HCT116 (cell line): ENCODE results near the gene CFD. TPM values are rescaled to one million over a fixed set of nuclear protein-coding genes. Genes with fewer than 3 reads are reported as not detected.

ENCODE experiments used
- ATAC-seq: fragments of 200-7000 bp; cut with Tn5 transposase; 2 replicates; pipeline ENCODE4 v1.9.1; 2020; ENCODE audit warnings: mild to moderate bottlenecking, moderate library complexity
- BruUV-seq: library from RNA; stranded (reverse); fragments of 400-500 nt; replicated peaks from 2 replicates; lab custom pipeline; 2021; lab: Mats Ljungman, UMichigan
- CTCF ChIA-PET: fragments of 300-600 bp; sonication (Branson Sonifier 250); formaldehyde crosslinking; loops from one replicate; lab custom pipeline; 2021; ENCODE audit warnings: antibody characterized with exemption; lab: Charles Lee
- POLR2A ChIA-PET: fragments of 300-600, 350-600 bp; sonication (Branson Sonifier 250); formaldehyde crosslinking; loops from one replicate; lab custom pipeline; 2021; ENCODE audit warnings: antibody characterized with exemption; lab: Charles Lee
- RAD21 ChIA-PET, 2 experiments: fragments of 300-600 bp; sonication (Branson Sonifier 250); formaldehyde crosslinking; loops; one replicate each; lab custom pipeline; 2023; ENCODE audit warnings: low total read pairs in 2 of 2; ENCODE audit not compliant: uncharacterized antibody in 2 of 2, unreplicated experiment in 2 of 2, low non-redundant PET in 1 of 2; lab: Charles Lee
- DNase-seq: peaks from one replicate; pipeline ENCODE4 v3.0.0-alpha.2; 2010; ENCODE audit warnings: low read depth, low spot score
- H2AFZ ChIP-seq: fragments of 200-600 bp; shearing (Covaris generic), sonication (generic); 2 replicates; pipeline ENCODE4 v1.6.1; 2017; ENCODE audit warnings: low read depth, mixed run types, mixed read lengths, antibody characterized with exemption, low read length; ENCODE audit not compliant: poor library complexity, severe bottlenecking
- H3K27ac ChIP-seq: 2 replicates; pipeline ENCODE4 v1.5.1; 2012; ENCODE audit warnings: low read depth, low read length
- H3K27me3 ChIP-seq: fragments of 200-600 bp; sonication (generic); 2 replicates; pipeline ENCODE4 v1.6.1; 2016; ENCODE audit warnings: mixed run types, low read length, mixed read lengths; ENCODE audit not compliant: insufficient read depth
- H3K36me3 ChIP-seq, 2 experiments: fragments of 200-500 bp in 1 of 2; fragments of 200-600 bp in 1 of 2; sonication (Bioruptor generic) in 1 of 2; sonication (generic) in 1 of 2; 2 replicates each; pipeline versions ENCODE4 v1.5.1 to v1.6.1; 2014 to 2016; ENCODE audit warnings: low read length in 2 of 2, inconsistent platforms in 1 of 2, mixed read lengths in 1 of 2, mixed run types in 1 of 2; ENCODE audit not compliant: insufficient read depth in 2 of 2, control insufficient read depth in 1 of 2
- H3K4me1 ChIP-seq, 2 experiments: fragments of 200-600 bp in 1 of 2; sonication (generic) in 1 of 2; 2 replicates each; pipeline versions ENCODE4 v1.5.1 to v1.6.1; 2012 to 2017; ENCODE audit warnings: low read length in 2 of 2, inconsistent platforms in 1 of 2, mild to moderate bottlenecking in 1 of 2, mixed read lengths in 1 of 2, mixed run types in 1 of 2, moderate library complexity in 1 of 2; ENCODE audit not compliant: insufficient read depth in 2 of 2, control insufficient read depth in 1 of 2
- H3K4me2 ChIP-seq: fragments of 200-600 bp; sonication (generic); 2 replicates; pipeline ENCODE4 v1.6.1; 2017; ENCODE audit warnings: mixed run types, low read length, mixed read lengths
- H3K4me3 ChIP-seq, 2 experiments: fragments of 200-600 bp in 1 of 2; sonication (generic) in 1 of 2; replicated peaks in 1 of 2; 2 replicates each; pipeline ENCODE4 v1.5.1; 2011 to 2016; ENCODE audit warnings: low read length in 2 of 2, control low read depth in 1 of 2, low read depth in 1 of 2, mild to moderate bottlenecking in 1 of 2, mixed read lengths in 1 of 2, mixed run types in 1 of 2
- H3K79me2 ChIP-seq: fragments of 200-600 bp; sonication (generic); 2 replicates; pipeline ENCODE4 v1.6.1; 2017; ENCODE audit warnings: mild to moderate bottlenecking, mixed run types, low read length, moderate library complexity, mixed read lengths; ENCODE audit not compliant: insufficient read depth
- H3K9ac ChIP-seq: fragments of 200-600 bp; sonication (generic); 2 replicates; pipeline ENCODE4 v1.6.1; 2016; ENCODE audit warnings: low read length, mixed read lengths
- H3K9me2 ChIP-seq: fragments of 200-600 bp; sonication (generic), shearing (Covaris generic); 2 replicates; pipeline ENCODE4 v1.6.1; 2017; ENCODE audit warnings: mixed run types, mild to moderate bottlenecking, moderate library complexity; ENCODE audit not compliant: insufficient read depth
- H3K9me3 ChIP-seq, 2 experiments: fragments of 200-500 bp in 1 of 2; fragments of 200-600 bp in 1 of 2; sonication (Bioruptor generic) in 1 of 2; sonication (generic) in 1 of 2; 2 replicates each; pipeline ENCODE4 v1.6.1; 2014 to 2017; ENCODE audit warnings: low read length in 2 of 2, mixed read lengths in 2 of 2, inconsistent platforms in 1 of 2, low read depth in 1 of 2, mild to moderate bottlenecking in 1 of 2, mixed run types in 1 of 2, moderate library complexity in 1 of 2; ENCODE audit not compliant: control insufficient read depth in 1 of 2, insufficient read depth in 1 of 2
- H4K20me1 ChIP-seq: fragments of 200-600 bp; sonication (generic), shearing (Covaris generic); 2 replicates; pipeline ENCODE4 v1.6.1; 2017; ENCODE audit warnings: mixed run types, mild to moderate bottlenecking, moderate library complexity; ENCODE audit not compliant: insufficient read depth
- EGR1 ChIP-seq: IDR thresholded peaks from 2 replicates; pipeline ENCODE4 v1.6.1; 2012; ENCODE audit warnings: low read depth
- EZH2 ChIP-seq: fragments of 200-600 bp; sonication (generic); IDR thresholded peaks from 2 replicates; pipeline ENCODE4 v1.6.1; 2017; ENCODE audit warnings: antibody characterized with exemption, mixed run types
- FOSL1 ChIP-seq: IDR thresholded peaks from 2 replicates; pipeline ENCODE4 v1.6.1; 2012; ENCODE audit warnings: low read depth
- JUND ChIP-seq: IDR thresholded peaks from 2 replicates; pipeline ENCODE4 v1.6.1; 2012
- POLR2AphosphoS5 ChIP-seq: IDR thresholded peaks from 2 replicates; pipeline ENCODE4 v1.6.1; 2011; ENCODE audit warnings: mild to moderate bottlenecking, low read depth, low read length, moderate library complexity
- SIN3A ChIP-seq: IDR thresholded peaks from 2 replicates; pipeline ENCODE4 v1.6.1; 2012; ENCODE audit warnings: low read depth
- TCF7L2 ChIP-seq: IDR thresholded peaks from 2 replicates; pipeline ENCODE4 v1.7.0; 2011; ENCODE audit warnings: borderline replicate concordance, inconsistent platforms; ENCODE audit not compliant: insufficient read depth, insufficient read length; ENCODE audit errors: extremely low read depth
- YY1 ChIP-seq: IDR thresholded peaks from 2 replicates; pipeline ENCODE4 v1.6.1; 2011; ENCODE audit warnings: low read length, low read depth, moderate library complexity, mild to moderate bottlenecking; ENCODE audit not compliant: insufficient replicate concordance; ENCODE audit errors: extremely low read depth
- ZFX ChIP-seq: fragments of 450-650 bp; IDR thresholded peaks from 2 replicates; pipeline ENCODE4 v1.6.1; 2017
- intact Hi-C: fragments of 100-400 bp; cut with micrococcal nuclease; formaldehyde crosslinking; loops from 2 replicates; pipeline ENCODE4 v1.10.0; 2022
- total RNA-seq: library from RNA; stranded (reverse); gene quantifications from one replicate; pipeline ENCODE4 v1.2.1, GENCODE V29; 2021; ENCODE audit not compliant: unreplicated experiment
- TF ChIP-seq, protein P1 (sequence below), 3 experiments: fragments of 200-600 bp in 1 of 3; sonication (generic) in 1 of 3; IDR thresholded peaks in 2 of 3; conservative IDR thresholded peaks in 1 of 3; 2 replicates each; pipeline ENCODE4 v1.5.1; 2012 to 2017; ENCODE audit warnings: low read depth in 2 of 3, low read length in 2 of 3, antibody characterized with exemption in 1 of 3, borderline replicate concordance in 1 of 3, control low read depth in 1 of 3, mild to moderate bottlenecking in 1 of 3, mixed read lengths in 1 of 3, mixed run types in 1 of 3, moderate library complexity in 1 of 3; ENCODE audit not compliant: insufficient read depth in 1 of 3
- TF ChIP-seq, protein P2 (sequence below): IDR thresholded peaks from 2 replicates; pipeline ENCODE4 v1.6.1; 2011; ENCODE audit warnings: mild to moderate bottlenecking, low read length, moderate library complexity; ENCODE audit not compliant: insufficient replicate concordance; ENCODE audit errors: extremely low read depth
- TF ChIP-seq, protein P3 (sequence below): IDR thresholded peaks from 2 replicates; pipeline ENCODE4 v1.6.1; 2012
- TF ChIP-seq, protein P4 (sequence below): IDR thresholded peaks from 2 replicates; pipeline ENCODE4 v1.6.1; 2012; ENCODE audit warnings: low read depth

The CFD gene
- total RNA-seq, 1 experiment from 2014 or later, result 80.2 TPM

DNA sequence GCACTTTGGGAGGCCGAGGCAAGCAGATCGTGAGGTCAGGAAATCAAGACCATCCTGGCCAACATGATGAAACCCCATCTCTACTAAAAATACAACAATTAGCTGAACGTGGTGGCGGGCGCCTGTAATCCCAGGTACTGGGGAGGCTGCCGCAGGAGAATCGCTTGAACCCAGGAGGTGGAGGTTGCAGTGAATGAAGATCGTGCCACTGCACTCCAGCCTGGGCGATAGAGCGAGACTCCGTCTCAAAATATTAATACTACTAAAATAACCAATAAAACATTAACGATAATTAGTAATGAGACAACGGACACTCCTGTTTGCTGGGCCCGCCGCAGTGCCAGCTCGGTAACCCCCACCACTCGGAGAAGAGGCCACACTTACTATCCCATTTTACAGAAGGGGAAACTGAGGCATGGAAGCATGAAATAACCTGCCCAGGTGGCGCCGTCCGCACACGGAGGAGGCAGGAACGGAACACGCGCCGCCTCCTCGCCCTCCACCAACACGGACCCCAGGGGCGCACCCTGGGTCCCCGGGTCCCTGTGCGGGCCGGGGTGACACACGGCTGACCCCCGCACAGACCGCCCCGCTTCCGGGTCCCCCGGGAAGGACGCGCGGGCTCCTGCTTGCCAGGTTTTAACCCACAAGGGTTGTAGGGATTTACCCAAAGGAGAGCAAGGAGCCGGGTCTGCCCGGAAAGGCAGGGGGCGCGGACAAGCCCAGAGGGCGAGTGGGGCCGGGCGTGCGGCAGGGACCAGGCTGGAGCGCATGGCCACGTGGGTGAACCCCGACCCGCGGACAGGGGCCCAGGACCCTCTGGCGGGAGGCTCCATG, 52.0 kb downstream of the CFD start (continued):
- no peak for TF ChIP-seq YY1
- TF ChIP-seq, protein P1, sequence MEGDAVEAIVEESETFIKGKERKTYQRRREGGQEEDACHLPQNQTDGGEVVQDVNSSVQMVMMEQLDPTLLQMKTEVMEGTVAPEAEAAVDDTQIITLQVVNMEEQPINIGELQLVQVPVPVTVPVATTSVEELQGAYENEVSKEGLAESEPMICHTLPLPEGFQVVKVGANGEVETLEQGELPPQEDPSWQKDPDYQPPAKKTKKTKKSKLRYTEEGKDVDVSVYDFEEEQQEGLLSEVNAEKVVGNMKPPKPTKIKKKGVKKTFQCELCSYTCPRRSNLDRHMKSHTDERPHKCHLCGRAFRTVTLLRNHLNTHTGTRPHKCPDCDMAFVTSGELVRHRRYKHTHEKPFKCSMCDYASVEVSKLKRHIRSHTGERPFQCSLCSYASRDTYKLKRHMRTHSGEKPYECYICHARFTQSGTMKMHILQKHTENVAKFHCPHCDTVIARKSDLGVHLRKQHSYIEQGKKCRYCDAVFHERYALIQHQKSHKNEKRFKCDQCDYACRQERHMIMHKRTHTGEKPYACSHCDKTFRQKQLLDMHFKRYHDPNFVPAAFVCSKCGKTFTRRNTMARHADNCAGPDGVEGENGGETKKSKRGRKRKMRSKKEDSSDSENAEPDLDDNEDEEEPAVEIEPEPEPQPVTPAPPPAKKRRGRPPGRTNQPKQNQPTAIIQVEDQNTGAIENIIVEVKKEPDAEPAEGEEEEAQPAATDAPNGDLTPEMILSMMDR (IDR thresholded peaks at IDR 0.05 in 2 of 3, conservative IDR thresholded peaks at IDR 0.05 in 1 of 3; ENCODE audit: borderline replicate concordance in 1 of 3, insufficient read depth in 1 of 3, low read depth in 2 of 3, low read length in 2 of 3), result no peak

DNA sequence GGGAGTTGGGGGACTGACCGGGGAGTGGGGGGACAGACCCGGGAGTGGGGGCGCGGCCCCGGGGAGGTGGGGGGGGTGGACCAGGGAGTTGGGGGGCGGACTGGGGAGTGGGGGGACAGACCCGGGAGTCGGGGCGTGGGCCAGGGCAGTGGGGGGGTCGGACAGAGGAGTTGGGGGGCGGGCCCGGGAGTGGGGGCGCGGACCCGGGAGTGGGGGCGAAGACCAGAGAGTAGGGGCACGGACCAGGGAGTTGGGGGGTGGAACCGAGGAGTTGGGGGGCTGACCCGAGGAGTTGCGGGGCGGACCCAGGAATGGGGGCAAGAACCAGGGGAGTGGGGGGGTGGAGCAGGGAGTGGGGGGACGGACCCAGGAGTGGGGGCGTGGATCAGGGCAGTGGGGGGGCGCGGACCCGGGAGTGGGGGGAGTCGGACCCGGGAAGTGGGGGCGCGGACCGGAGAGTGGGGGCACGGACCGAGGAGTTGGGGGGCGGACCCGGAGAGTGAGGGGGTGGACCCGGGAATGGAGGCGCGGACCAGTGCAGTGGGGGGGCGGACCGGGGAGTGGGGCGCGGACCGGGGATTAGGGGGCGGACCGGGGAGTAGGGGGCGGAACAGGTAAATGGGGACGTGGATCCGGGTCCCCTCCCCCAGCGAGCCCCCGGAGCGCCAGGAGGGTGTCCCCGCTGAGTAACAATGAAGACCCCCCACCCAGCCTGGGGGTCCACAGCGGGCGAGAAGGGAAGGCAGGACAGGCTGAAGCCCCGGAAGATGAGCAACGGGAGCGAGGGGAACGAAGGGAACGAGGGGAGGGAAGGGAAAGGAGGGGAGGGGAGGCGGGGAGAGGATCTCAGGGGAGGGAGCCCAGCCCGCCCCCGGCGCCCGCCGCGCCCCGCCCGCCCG, 53.0 kb downstream of the CFD start:
- peak overlapping the region; percentile 78 to 81 for H3K4me3 ChIP-seq
- BruUV-seq, result no TSS peak
- CTCF ChIA-PET, result no interaction called here
- H3K36me3 ChIP-seq, result no peaks in the 10 kb centered on the region
- peak overlapping the region; percentile 80 for H3K27ac ChIP-seq
- H3K4me2 ChIP-seq, result peak overlapping the region; percentile 76
- no peaks in the 10 kb centered on the region for H3K27me3 ChIP-seq
- TF ChIP-seq ZFX, result no peak
- TF ChIP-seq, protein P2, sequence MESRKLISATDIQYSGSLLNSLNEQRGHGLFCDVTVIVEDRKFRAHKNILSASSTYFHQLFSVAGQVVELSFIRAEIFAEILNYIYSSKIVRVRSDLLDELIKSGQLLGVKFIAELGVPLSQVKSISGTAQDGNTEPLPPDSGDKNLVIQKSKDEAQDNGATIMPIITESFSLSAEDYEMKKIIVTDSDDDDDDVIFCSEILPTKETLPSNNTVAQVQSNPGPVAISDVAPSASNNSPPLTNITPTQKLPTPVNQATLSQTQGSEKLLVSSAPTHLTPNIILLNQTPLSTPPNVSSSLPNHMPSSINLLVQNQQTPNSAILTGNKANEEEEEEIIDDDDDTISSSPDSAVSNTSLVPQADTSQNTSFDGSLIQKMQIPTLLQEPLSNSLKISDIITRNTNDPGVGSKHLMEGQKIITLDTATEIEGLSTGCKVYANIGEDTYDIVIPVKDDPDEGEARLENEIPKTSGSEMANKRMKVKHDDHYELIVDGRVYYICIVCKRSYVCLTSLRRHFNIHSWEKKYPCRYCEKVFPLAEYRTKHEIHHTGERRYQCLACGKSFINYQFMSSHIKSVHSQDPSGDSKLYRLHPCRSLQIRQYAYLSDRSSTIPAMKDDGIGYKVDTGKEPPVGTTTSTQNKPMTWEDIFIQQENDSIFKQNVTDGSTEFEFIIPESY, result no peak
- TF ChIP-seq JUND, result no peak
- TF ChIP-seq, protein P3, sequence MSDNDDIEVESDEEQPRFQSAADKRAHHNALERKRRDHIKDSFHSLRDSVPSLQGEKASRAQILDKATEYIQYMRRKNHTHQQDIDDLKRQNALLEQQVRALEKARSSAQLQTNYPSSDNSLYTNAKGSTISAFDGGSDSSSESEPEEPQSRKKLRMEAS, result no peak
- TF ChIP-seq, protein P4, sequence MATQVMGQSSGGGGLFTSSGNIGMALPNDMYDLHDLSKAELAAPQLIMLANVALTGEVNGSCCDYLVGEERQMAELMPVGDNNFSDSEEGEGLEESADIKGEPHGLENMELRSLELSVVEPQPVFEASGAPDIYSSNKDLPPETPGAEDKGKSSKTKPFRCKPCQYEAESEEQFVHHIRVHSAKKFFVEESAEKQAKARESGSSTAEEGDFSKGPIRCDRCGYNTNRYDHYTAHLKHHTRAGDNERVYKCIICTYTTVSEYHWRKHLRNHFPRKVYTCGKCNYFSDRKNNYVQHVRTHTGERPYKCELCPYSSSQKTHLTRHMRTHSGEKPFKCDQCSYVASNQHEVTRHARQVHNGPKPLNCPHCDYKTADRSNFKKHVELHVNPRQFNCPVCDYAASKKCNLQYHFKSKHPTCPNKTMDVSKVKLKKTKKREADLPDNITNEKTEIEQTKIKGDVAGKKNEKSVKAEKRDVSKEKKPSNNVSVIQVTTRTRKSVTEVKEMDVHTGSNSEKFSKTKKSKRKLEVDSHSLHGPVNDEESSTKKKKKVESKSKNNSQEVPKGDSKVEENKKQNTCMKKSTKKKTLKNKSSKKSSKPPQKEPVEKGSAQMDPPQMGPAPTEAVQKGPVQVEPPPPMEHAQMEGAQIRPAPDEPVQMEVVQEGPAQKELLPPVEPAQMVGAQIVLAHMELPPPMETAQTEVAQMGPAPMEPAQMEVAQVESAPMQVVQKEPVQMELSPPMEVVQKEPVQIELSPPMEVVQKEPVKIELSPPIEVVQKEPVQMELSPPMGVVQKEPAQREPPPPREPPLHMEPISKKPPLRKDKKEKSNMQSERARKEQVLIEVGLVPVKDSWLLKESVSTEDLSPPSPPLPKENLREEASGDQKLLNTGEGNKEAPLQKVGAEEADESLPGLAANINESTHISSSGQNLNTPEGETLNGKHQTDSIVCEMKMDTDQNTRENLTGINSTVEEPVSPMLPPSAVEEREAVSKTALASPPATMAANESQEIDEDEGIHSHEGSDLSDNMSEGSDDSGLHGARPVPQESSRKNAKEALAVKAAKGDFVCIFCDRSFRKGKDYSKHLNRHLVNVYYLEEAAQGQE, result no peak
- TF ChIP-seq SIN3A, result no peak
- no peak for TF ChIP-seq POLR2AphosphoS5
- no peak for TF ChIP-seq TCF7L2
- TF ChIP-seq EGR1, result no peak
- no peak for TF ChIP-seq FOSL1
- TF ChIP-seq EZH2, result no peak
- POLR2A ChIA-PET, result no interaction called here
- RAD21 ChIA-PET, result no interaction called here
- intact Hi-C loops, result no loop called here
- ATAC-seq (peak; percentile 33), DNase-seq (no peak)
- H3K4me1 ChIP-seq, result peaks cover 31 to 51% of the 10 kb centered on the region in 2 experiments
- no peak overlapping the region for H2AFZ ChIP-seq
- H3K9ac ChIP-seq, result peak overlapping the region; percentile 88
- H4K20me1 ChIP-seq, result peaks cover 4% of the 10 kb centered on the region; the same call in 1 of the 2 replicates
- H3K9me3 ChIP-seq, result no peaks in the 10 kb centered on the region
- no peaks in the 10 kb centered on the region for H3K9me2 ChIP-seq
- peaks cover 41% of the 10 kb centered on the region for H3K79me2 ChIP-seq
